Colonic mucosa (tissue), 4 donors: ENCODE measurements around the gene G6PC2. TPM values are rescaled to one million over a fixed set of nuclear protein-coding genes. Genes with fewer than 3 reads are reported as not detected.

ENCODE experiments used
- DNase-seq: peaks from one replicate; pipeline ENCODE4 v3.0.0-alpha.2; 2020
- H3K27ac ChIP-seq: fragments of 200-600 bp; one replicate; pipeline ENCODE4 v1.8.0; 2021
- H3K27me3 ChIP-seq: fragments of 200-600 bp; one replicate; pipeline ENCODE4 v1.8.0; 2021
- H3K36me3 ChIP-seq: fragments of 200-600 bp; one replicate; pipeline ENCODE4 v1.8.0; 2021
- H3K4me1 ChIP-seq: fragments of 200-600 bp; one replicate; pipeline ENCODE4 v1.8.0; 2021; ENCODE audit warnings: mild to moderate bottlenecking
- H3K4me3 ChIP-seq: fragments of 200-600 bp; one replicate; pipeline ENCODE4 v1.8.0; 2021
- H3K9ac ChIP-seq, 2 donors: one replicate each; pipeline ENCODE4 v1.7.0; 2013; ENCODE audit warnings: control low read depth in 2 of 2, low read depth in 2 of 2, low read length in 2 of 2
- H3K9me3 ChIP-seq: fragments of 200-600 bp; one replicate; pipeline ENCODE4 v1.8.0; 2021
- intact Hi-C: fragments of 100-400 bp; cut with DNase I; formaldehyde crosslinking; loops from one replicate; pipeline ENCODE4 v1.14.1; 2022
- total RNA-seq, 2 donors: library from RNA; stranded (reverse); fragmentation: NEBNext Ultra II Directional in 1 of 2; extraction: Animal tissue kit (Norgen Biotek cat#: 25700) in 1 of 2; gene quantifications; one replicate each; pipeline ENCODE4 v1.2.1, GENCODE V29; 2021
- TF ChIP-seq, protein P1 (sequence below): fragments of 200-600 bp; IDR thresholded peaks from one replicate; pipeline ENCODE4 v1.8.0; 2022; ENCODE audit warnings: antibody characterized with exemption, mild to moderate bottlenecking
- donor health status: healthy.
- donor health status: DM: no; HTN: no; CAD: no.
- donor health status: DM: no; HTN: no; CAD: no.

The G6PC2 gene
- total RNA-seq, 2 donors from 2014 or later, result 0.11 TPM; not detected in 1

GRCh38 chr2:168894720-168895119 lies 6.4 kb upstream of the G6PC2 start:
- TF ChIP-seq, protein P1, sequence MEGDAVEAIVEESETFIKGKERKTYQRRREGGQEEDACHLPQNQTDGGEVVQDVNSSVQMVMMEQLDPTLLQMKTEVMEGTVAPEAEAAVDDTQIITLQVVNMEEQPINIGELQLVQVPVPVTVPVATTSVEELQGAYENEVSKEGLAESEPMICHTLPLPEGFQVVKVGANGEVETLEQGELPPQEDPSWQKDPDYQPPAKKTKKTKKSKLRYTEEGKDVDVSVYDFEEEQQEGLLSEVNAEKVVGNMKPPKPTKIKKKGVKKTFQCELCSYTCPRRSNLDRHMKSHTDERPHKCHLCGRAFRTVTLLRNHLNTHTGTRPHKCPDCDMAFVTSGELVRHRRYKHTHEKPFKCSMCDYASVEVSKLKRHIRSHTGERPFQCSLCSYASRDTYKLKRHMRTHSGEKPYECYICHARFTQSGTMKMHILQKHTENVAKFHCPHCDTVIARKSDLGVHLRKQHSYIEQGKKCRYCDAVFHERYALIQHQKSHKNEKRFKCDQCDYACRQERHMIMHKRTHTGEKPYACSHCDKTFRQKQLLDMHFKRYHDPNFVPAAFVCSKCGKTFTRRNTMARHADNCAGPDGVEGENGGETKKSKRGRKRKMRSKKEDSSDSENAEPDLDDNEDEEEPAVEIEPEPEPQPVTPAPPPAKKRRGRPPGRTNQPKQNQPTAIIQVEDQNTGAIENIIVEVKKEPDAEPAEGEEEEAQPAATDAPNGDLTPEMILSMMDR, result no peak
- no peak overlapping the region for H3K27ac ChIP-seq
- H3K9ac ChIP-seq, result no peak overlapping the region
- no peaks in the 10 kb centered on the region for H3K36me3 ChIP-seq
- H3K9me3 ChIP-seq, result no peaks in the 10 kb centered on the region
- peaks cover 7% of the 10 kb centered on the region for H3K4me1 ChIP-seq
- H3K27me3 ChIP-seq, result no peaks in the 10 kb centered on the region
- DNase-seq, result no peak
- intact Hi-C loops, result no loop called here
- H3K4me3 ChIP-seq, result no peak overlapping the region

DNA sequence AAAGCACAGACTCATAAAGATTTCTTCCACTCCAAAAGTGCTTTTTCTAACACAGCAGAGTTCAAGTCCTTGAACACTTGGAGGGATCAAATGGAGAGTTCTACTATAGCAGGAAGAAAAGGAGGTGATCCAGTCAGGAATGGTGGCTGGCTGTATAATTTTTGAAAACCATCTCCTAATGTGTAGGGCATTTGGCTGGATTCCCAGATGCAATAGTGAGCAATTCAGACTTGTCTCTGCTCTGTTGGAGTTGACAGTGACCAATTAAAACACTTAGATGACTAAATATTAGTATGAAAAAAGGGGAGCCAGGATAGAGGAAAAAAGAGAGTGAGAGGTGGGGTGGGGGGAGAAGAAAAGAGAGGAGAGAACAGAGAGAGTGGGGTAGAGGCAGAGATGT lies 5.3 kb upstream of the G6PC2 start:
- intact Hi-C loops, result no loop called here
- no peaks in the 10 kb centered on the region for H3K27me3 ChIP-seq

GRCh38 chr2:168896783-168897182 lies 4.3 kb upstream of the G6PC2 start:
- TF ChIP-seq, protein P1, result no peak
- no peaks in the 10 kb centered on the region for H3K27me3 ChIP-seq
- H3K36me3 ChIP-seq, result no peaks in the 10 kb centered on the region
- H3K9me3 ChIP-seq, result no peaks in the 10 kb centered on the region
- H3K4me1 ChIP-seq, result no peaks in the 10 kb centered on the region
- no peak for DNase-seq
- no peak overlapping the region for H3K4me3 ChIP-seq
- no peak overlapping the region for H3K27ac ChIP-seq
- H3K9ac ChIP-seq, result no peak overlapping the region
- intact Hi-C loops, result no loop called here

More for the DNA sequence above, 5.3 kb upstream of the G6PC2 start:
- no peaks in the 10 kb centered on the region for H3K36me3 ChIP-seq
- H3K9ac ChIP-seq, result no peak overlapping the region
- no peak for DNase-seq
- TF ChIP-seq, protein P1, result no peak
- no peaks in the 10 kb centered on the region for H3K9me3 ChIP-seq
- H3K27ac ChIP-seq, result no peak overlapping the region
- H3K4me1 ChIP-seq, result no peaks in the 10 kb centered on the region
- H3K4me3 ChIP-seq, result no peak overlapping the region

DNA sequence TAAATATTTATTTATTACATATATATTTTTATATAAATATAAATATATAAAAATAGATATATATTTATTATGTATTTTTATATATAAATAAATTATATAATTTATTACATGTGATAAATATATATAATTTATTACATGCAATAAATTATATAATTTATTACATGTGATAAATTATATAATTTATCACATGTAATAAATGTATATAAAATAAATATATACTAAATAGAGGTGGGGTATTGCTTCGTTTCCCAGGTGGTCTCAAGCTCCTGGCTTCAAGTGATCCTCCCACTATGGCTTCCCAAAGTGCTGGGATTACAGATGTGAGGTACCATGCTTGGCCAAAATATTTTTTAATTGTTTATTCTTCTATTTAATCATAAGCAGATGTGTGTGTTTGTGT lies 3.6 kb upstream of the G6PC2 start:
- H3K4me1 ChIP-seq, result no peaks in the 10 kb centered on the region
- H3K36me3 ChIP-seq, result no peaks in the 10 kb centered on the region
- intact Hi-C loops, result no loop called here
- H3K9ac ChIP-seq, result no peak overlapping the region
- H3K9me3 ChIP-seq, result no peaks in the 10 kb centered on the region
- TF ChIP-seq, protein P1, result no peak
- no peak for DNase-seq
- H3K27me3 ChIP-seq, result no peaks in the 10 kb centered on the region
- no peak overlapping the region for H3K27ac ChIP-seq
- no peak overlapping the region for H3K4me3 ChIP-seq

- TF ChIP-seq, protein P1, result no peak
- Histone ChIP-seq H3K4me1 (no peaks in the 10 kb centered on the region), H3K4me3 (no peak overlapping the region), H3K9me3 (no peaks in the 10 kb centered on the region), H3K27me3 (no peaks in the 10 kb centered on the region), H3K36me3 (no peaks in the 10 kb centered on the region), H3K27ac (no peak overlapping the region), H3K9ac (no peak overlapping the region)
- DNase-seq, result no peak
- intact Hi-C loops, result no loop called here
Measured at GRCh38 chr2:168903888-168904287, 2.8 kb downstream of the G6PC2 start.

DNA sequence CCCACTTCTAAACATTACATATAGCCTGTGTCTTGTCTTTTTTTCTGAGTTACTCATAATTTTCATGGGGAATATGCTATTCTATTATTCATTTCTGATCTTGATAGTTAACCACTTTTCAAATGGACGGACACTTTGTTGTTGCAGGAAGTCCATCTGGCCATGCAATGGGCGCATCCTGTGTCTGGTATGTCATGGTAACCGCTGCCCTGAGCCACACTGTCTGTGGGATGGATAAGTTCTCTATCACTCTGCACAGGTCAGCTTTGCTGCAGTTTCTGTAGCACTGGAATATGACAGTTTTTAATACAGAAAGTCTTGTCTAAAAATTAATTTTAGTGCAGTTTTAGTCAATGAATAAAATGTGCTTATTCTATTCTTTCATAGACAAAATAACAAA lies 3.3 kb downstream of the G6PC2 start:
- no peaks in the 10 kb centered on the region for H3K36me3 ChIP-seq
- intact Hi-C loops, result no loop called here
- DNase-seq, result no peak
- H3K9ac ChIP-seq, result no peak overlapping the region
- H3K27ac ChIP-seq, result no peak overlapping the region
- no peak overlapping the region for H3K4me3 ChIP-seq
- no peaks in the 10 kb centered on the region for H3K9me3 ChIP-seq
- no peaks in the 10 kb centered on the region for H3K4me1 ChIP-seq
- H3K27me3 ChIP-seq, result no peaks in the 10 kb centered on the region
- TF ChIP-seq, protein P1, result no peak
